ENCODE measurements around the gene PLA2G2D. TPM values are rescaled to one million over a fixed set of nuclear protein-coding genes. Genes with fewer than 3 reads are reported as not detected.
"Not testable (repeated sequence)": the region's sequence is repeated elsewhere in the genome, so short reads cannot be mapped to it uniquely, and the experiment has no call there.

PLA2G2D gene
- polyA plus RNA-seq, 1 donor from 2014 or later: 10.1 TPM

DNA sequence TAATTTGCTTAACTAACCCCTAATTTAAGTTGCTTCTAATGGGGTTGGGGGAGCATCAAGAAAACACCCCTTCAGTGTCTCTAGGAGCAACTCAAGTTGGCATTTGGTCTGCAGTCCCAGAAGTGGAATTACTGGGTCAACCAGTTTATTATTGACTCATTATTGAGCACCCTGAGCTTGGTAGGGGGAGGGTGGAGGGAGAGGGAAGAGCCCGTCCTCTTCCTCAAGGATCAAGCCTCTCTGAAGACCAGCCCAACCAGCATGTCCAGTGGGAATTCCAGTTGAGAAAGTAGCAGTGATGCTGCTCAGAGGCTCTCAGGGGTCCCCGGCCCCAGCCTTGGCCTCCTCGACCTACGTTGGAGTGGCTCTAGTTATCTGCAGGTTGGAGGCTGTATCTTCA, 17.7 kb upstream of the PLA2G2D start:
- Mint-ChIP-seq H3K4me3 (no peak overlapping the region), H3K36me3 (no peaks in the 10 kb centered on the region), H3K27me3 (peaks cover 3% of the 10 kb centered on the region), H3K4me1 (peaks cover 0 to 3% (median 0%) of the 10 kb centered on the region in 3 donors), H3K27ac (no peak overlapping the region), H3K9me3 (peaks cover 0 to 1% (median 0%) of the 10 kb centered on the region in 3 donors)

DNA sequence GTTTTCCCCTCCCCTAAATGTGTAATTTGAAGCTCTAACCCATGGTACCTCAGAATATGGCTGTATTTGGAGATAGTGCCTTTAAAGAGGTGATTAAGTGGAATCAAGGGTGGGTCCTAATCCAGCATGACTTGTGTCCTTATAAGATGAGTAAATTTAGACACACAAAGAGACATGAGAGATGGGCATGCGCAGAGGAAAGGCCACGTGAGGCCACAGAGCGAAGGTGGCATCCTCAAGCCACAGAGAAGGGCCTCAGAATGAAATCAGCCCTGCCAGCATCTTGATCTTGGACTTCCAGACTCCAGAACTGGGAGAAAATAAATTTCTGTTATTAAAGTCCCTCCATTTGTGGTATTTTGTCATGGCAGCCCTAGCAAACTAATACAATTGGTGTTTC, 16.9 kb upstream of the PLA2G2D start:
- Mint-ChIP-seq H3K4me1 (peaks cover 0 to 4% (median 2%) of the 10 kb centered on the region in 3 donors), H3K27ac (no peak overlapping the region), H3K9me3 (peaks cover 0 to 1% (median 0%) of the 10 kb centered on the region in 3 donors), H3K27me3 (peaks cover 3% of the 10 kb centered on the region), H3K4me3 (no peak overlapping the region), H3K36me3 (no peaks in the 10 kb centered on the region)

DNA sequence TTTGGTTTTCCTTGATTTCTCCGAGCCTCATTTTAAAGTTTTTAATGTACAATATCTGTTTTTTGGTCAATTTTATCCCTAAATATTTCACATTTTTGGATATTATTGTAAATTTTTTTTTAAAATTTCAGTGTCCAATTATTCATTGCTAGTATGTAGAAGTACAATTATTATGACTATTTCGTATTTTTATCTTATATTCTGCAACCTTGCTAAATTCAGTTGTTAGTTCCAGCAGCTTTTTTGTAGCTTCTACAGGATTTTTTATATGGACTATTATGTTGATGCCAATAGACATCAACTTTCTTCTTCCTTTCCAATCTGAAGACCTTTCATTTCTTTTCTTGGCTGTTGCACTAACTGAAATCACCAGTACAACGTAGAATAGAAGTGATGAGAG, 15.7 kb upstream of the PLA2G2D start:
- H3K27me3 Mint-ChIP-seq: no peaks in the 10 kb centered on the region
- H3K4me1 Mint-ChIP-seq: peaks cover 1 to 2% (median 2%) of the 10 kb centered on the region in 3 donors
- H3K4me3 Mint-ChIP-seq: no peak overlapping the region
- H3K9me3 Mint-ChIP-seq: peaks cover 0 to 5% (median 1%) of the 10 kb centered on the region in 3 donors
- H3K36me3 Mint-ChIP-seq: no peaks in the 10 kb centered on the region
- H3K27ac Mint-ChIP-seq: no peak overlapping the region

GRCh38 chr1:20130518-20130917, 11.2 kb upstream of the PLA2G2D start:
- not testable (repeated sequence) for H3K27ac Mint-ChIP-seq, H3K36me3 Mint-ChIP-seq, H3K4me3 Mint-ChIP-seq, H3K27me3 Mint-ChIP-seq
- Mint-ChIP-seq H3K9me3 (peaks cover 2 to 12% (median 12%) of the 10 kb centered on the region in 3 donors), H3K4me1 (peaks cover 21 to 22% (median 21%) of the 10 kb centered on the region in 3 donors)

DNA sequence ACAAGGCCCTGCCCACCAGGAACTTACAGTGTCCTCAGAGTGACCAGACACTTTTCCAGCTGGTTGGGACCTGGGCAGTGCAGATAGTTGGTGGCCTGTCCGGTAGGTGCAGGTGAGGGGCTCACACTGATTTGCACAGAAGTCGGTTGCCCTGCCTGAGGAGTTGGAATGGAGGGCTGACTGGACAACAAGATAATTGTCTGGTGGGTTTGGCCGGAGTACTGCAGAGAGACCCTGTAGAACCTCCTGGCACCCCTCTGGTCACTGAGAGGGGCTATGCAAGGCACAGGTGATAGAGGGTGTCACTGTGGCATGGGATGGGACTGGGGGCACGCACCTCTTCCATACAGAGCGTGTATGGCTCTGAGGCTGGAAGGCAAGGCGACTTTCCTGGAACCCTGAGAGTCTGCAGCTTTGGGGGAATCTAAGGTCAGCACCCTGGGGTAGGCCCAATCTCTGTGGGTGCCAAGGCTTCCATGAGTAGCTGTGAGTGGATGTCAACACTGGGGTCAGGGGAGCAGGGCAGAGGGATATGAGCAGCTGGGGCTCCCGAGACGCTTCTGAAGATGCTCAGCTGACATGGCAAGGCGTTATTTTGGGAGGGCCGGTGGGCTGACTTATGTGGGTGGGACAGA, 7.6 kb upstream of the PLA2G2D start:
- Mint-ChIP-seq H3K27ac (peak overlapping the region in 2 of 3 donors; percentile 20 to 84), H3K4me3 (peak overlapping the region in 2 of 4 donors; percentile 60 to 70), H3K36me3 (no peaks in the 10 kb centered on the region), H3K4me1 (peaks cover 33 to 40% (median 36%) of the 10 kb centered on the region in 3 donors), H3K27me3 (no peaks in the 10 kb centered on the region), H3K9me3 (peaks cover 2 to 12% (median 11%) of the 10 kb centered on the region in 3 donors)

- Mint-ChIP-seq H3K4me3 (peak overlapping the region in 1 of 4 donors; percentile 57), H3K27me3 (no peaks in the 10 kb centered on the region), H3K27ac (peak overlapping the region; percentile 20 to 74 (median 67))
Measured at GRCh38 chr1:20126041-20126805, 6.9 kb upstream of the PLA2G2D start.

GRCh38 chr1:20125100-20125499, 5.8 kb upstream of the PLA2G2D start:
- Mint-ChIP-seq H3K4me1 (peaks cover 38 to 52% (median 45%) of the 10 kb centered on the region in 3 donors), H3K36me3 (no peaks in the 10 kb centered on the region), H3K27me3 (no peaks in the 10 kb centered on the region), H3K4me3 (no peak overlapping the region), H3K9me3 (peaks cover 3 to 12% (median 9%) of the 10 kb centered on the region in 3 donors), H3K27ac (peak overlapping the region in 1 of 3 donors; percentile 74)

More at GRCh38 chr1:20126041-20126805, 6.9 kb upstream of the PLA2G2D start:
- Mint-ChIP-seq H3K9me3 (peaks cover 2 to 12% (median 11%) of the 10 kb centered on the region in 3 donors), H3K36me3 (no peaks in the 10 kb centered on the region), H3K4me1 (peaks cover 32 to 44% (median 38%) of the 10 kb centered on the region in 3 donors)

DNA sequence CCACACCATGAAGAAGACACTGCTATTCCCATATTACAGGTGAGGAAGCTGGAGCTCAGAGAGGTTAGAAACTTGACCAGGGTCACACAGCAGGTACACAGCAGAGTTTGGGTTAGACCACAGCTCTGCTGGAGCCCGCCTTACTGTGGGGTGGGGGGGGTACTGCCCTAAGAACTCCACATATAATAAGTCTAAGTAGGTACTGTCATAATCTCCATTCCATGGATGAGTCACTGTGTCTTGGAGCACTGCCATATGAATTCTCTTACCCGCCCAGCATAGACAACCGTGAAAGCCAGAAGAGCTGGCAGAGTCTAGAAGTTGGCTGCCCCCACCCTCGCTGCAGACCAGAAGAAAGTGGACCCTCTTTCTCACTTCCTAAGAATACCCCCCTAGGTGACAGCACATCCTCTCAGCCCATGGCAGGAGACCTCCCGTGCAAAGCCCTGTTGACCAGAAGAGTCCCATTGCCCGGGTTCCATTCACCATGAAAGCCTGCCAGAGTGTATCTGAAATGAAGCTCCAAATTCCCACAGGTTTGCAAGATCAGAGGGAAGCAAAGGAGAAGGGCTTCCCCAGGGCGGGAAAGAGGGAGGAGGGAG, 5.2 kb upstream of the PLA2G2D start:
- peak overlapping the region in 1 of 4 donors; percentile 35 for H3K4me3 Mint-ChIP-seq
- peaks cover 44 to 52% (median 50%) of the 10 kb centered on the region in 3 donors for H3K4me1 Mint-ChIP-seq
- H3K9me3 Mint-ChIP-seq: peaks cover 1 to 6% (median 3%) of the 10 kb centered on the region in 3 donors
- no peaks in the 10 kb centered on the region for H3K36me3 Mint-ChIP-seq
- H3K27me3 Mint-ChIP-seq: no peaks in the 10 kb centered on the region
- H3K27ac Mint-ChIP-seq: peak overlapping the region in 1 of 3 donors; percentile 74

GRCh38 chr1:20123722-20124455, 4.6 kb upstream of the PLA2G2D start:
- peak overlapping the region in 2 of 4 donors; percentile 43 to 84 for H3K4me3 Mint-ChIP-seq
- H3K9me3 Mint-ChIP-seq: peaks cover 1 to 6% (median 3%) of the 10 kb centered on the region in 3 donors
- no peaks in the 10 kb centered on the region for H3K27me3 Mint-ChIP-seq
- peaks cover 50 to 56% (median 56%) of the 10 kb centered on the region in 3 donors for H3K4me1 Mint-ChIP-seq
- no peaks in the 10 kb centered on the region for H3K36me3 Mint-ChIP-seq
- H3K27ac Mint-ChIP-seq: no peak overlapping the region

DNA sequence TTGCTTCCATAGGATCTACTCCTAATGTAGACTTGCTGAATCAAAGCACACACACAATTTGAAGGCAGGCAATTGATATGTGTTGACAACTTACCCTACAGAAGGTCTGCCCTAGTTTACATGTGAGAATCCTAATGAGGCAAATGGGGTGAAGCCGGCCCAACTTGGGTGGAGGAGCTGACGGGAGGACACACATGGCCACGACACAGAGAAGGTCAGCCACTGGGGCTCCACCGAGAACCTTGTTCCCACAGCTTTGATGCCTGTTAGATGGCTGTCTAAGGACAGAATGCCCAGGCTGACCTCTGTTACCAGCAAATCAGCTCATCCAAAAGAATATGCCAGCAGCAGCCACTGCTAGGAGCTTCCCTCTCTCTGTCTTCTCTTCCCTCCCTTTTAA, 1.5 kb upstream of the PLA2G2D start:
- H3K9me3 Mint-ChIP-seq: peaks cover 0 to 1% (median 0%) of the 10 kb centered on the region in 3 donors
- no peaks in the 10 kb centered on the region for H3K27me3 Mint-ChIP-seq
- no peak overlapping the region for H3K4me3 Mint-ChIP-seq
- H3K27ac Mint-ChIP-seq: no peak overlapping the region
- peaks cover under 1% of the 10 kb centered on the region for H3K36me3 Mint-ChIP-seq
- peaks cover 38 to 50% (median 48%) of the 10 kb centered on the region in 3 donors for H3K4me1 Mint-ChIP-seq

DNA sequence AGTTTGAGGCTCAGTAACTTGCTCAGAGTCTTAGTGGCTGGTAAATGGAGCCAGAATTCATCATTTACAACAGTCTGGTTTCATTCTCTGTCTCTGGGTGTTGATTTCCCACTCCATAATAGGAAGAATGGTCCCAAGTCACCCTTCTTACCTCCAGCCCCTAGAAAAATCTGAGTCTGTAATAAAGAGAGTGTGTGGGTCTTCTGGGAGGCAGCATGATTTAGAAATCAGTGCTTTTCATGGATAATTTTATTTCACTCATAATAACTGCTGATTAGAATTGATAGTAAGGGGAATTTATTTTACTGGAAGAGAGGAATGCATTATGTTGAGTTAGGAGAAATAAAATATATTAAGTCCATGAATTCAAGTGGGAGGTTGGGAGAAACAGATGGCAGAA, 2.1 kb downstream of the PLA2G2D start:
- peaks cover 0 to 1% (median 0%) of the 10 kb centered on the region in 3 donors for H3K9me3 Mint-ChIP-seq
- H3K4me3 Mint-ChIP-seq: peak overlapping the region in 2 of 4 donors; percentile 14 to 47
- no peaks in the 10 kb centered on the region for H3K27me3 Mint-ChIP-seq
- H3K27ac Mint-ChIP-seq: peak overlapping the region in 1 of 3 donors; percentile 68
- H3K36me3 Mint-ChIP-seq: peaks cover 2% of the 10 kb centered on the region
- peaks cover 25 to 35% (median 34%) of the 10 kb centered on the region in 3 donors for H3K4me1 Mint-ChIP-seq

DNA sequence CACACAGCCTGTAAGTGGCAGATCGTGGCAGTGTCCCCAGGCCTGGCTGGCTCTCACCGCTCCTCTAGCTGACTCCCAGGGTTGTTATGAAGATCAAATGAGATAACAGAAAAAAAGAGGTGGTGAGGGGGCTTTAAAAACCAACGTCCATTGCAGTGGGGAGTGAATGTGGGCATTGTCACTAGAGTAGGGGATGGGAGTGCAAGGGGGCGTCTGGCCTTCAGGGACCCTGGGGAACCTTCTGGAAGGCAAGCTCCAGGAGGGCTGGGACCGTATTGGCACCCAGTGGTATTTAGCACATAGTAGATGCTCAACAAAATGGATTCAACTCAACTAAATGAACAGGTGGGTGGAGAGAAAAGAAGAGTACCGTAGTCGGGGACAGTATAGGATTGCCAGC, 3.4 kb downstream of the PLA2G2D start:
- H3K9me3 Mint-ChIP-seq: no peaks in the 10 kb centered on the region
- no peak overlapping the region for H3K27ac Mint-ChIP-seq
- H3K36me3 Mint-ChIP-seq: peaks cover 5% of the 10 kb centered on the region
- no peaks in the 10 kb centered on the region for H3K27me3 Mint-ChIP-seq
- H3K4me1 Mint-ChIP-seq: peaks cover 24 to 27% (median 24%) of the 10 kb centered on the region in 3 donors
- peak overlapping the region in 1 of 4 donors; percentile 31 for H3K4me3 Mint-ChIP-seq

DNA sequence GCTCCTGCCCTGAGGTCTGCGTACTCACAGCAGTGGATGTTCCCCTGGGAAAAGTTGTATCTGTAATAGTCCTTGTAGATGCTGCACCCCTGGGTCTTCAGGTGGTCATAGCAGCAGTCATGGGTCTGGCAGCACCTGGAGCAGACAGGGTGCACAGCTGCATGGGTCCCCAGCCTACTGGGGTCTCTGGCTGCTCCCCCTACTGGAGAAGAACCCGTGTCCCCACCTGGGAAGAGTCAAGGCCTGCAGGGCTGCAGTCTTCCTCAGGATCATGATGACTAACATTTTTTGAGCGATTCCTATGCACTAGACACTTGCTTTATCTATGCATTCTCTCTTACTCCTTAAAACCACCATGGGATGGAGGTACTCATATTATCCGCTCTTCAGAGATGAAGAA, 3.9 kb downstream of the PLA2G2D start:
- Mint-ChIP-seq H3K36me3 (peaks cover 5% of the 10 kb centered on the region), H3K4me1 (peaks cover 20 to 24% (median 21%) of the 10 kb centered on the region in 3 donors), H3K27ac (peak overlapping the region in 1 of 3 donors; percentile 47), H3K9me3 (no peaks in the 10 kb centered on the region), H3K4me3 (peak overlapping the region in 1 of 4 donors; percentile 31), H3K27me3 (no peaks in the 10 kb centered on the region)

- Mint-ChIP-seq H3K27ac (no peak overlapping the region), H3K27me3 (no peaks in the 10 kb centered on the region), H3K9me3 (no peaks in the 10 kb centered on the region), H3K4me3 (no peak overlapping the region), H3K36me3 (peaks cover 7% of the 10 kb centered on the region), H3K4me1 (peaks cover 10 to 14% (median 10%) of the 10 kb centered on the region in 3 donors)
Measured at GRCh38 chr1:20114021-20114648, 5.2 kb downstream of the PLA2G2D start.

Measured in IgD-negative memory B cell (primary cell).